Ramos (cell line): ENCODE results near the gene FBL.

Experiments
- in situ Hi-C: fragments of 300-500 bp; cut with MboI; formaldehyde crosslinking; loops from one replicate; pipeline ENCODE4 v1.14.3; 2022; ENCODE audit warnings: low sequenced_read_pairs; ENCODE audit not compliant: unreplicated experiment

FBL gene

DNA sequence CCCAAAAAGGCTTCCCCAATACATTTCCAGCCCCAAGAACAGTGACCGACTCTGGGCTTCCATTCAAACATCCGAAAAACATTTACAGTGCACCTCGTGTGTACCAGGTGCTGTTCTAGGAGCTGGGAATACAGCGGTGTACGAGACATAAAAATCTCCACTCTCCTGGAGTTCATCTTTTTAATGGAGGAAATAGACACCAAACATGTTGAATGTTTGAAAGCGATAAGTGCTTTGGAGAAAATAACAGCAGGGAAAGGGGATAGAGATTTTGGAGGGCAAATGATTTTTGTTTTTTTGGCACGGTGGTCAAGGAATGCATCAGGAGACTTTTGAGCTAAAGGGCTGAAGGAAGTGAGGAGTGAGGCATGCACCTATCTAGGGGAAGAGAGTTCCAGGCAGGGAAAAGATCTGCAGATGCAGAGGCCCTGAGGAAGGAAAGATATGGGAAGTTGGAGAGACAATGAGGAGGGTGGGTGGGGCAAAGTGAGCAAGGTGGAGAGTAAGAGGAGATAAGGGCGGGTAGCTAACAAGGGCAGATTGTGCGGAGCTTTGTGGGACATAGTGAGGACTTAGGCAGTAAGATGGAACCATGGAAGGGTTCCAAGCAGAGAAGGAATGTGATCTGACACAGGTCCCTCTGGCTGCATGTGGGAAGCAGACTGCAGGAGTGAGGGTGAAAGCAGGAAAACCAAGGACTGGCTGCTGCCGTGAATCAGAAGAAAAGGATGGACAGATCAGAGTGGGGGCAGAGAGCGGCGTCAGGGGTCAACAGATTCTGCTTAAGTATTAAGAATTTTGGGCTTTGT lies 703 bp upstream of the FBL start:
- in situ Hi-C loops = loop anchor here (25.0 kb wide), 1 partner anchor 410 kb away; the partner anchor contains the start of genes RPS16 and SUPT5H

DNA sequence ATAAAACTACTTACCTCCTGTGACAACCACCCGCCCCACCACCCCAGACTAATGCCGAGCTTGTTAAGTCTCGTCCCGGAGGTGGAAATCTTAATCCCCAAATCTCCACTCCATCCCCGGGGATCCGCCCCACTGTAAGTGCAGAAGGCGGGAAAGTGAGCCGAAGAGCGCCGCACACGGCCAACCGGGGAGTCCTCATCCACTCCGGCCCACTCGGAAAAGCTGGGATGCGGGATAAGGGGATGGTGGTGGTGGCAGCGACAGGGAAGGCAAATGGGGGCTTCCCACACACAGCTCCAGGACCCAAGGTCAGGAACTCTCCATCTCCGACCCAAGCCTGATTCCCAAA lies 621 bp downstream of the FBL start:
- in situ Hi-C loops = loop anchor here (25.0 kb wide), 1 partner anchor 408 kb away; the partner anchor contains the start of genes RPS16 and SUPT5H

DNA sequence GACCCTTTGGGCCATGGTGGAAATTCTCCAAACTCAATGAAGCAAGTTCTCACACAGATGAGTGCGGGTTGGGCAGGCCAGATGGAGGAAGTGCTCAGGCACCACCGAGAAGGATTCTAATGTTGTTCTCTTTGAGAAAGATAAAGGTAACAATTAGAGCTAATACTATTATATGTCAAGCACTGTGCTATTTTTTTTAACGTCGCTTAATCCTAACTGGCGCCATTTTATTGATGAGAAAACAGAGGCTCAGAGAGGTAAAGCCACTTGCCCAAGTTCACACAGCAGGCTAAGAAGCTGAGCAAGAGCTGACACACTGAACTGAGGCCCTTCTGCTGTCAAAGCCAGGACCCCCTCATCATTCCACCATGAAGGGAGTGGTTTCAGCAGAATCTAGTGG lies 1.0 kb downstream of the FBL start:
- in situ Hi-C loops = loop anchor here (25.0 kb wide), 1 partner anchor 408 kb away; the partner anchor contains the start of genes RPS16 and SUPT5H

DNA sequence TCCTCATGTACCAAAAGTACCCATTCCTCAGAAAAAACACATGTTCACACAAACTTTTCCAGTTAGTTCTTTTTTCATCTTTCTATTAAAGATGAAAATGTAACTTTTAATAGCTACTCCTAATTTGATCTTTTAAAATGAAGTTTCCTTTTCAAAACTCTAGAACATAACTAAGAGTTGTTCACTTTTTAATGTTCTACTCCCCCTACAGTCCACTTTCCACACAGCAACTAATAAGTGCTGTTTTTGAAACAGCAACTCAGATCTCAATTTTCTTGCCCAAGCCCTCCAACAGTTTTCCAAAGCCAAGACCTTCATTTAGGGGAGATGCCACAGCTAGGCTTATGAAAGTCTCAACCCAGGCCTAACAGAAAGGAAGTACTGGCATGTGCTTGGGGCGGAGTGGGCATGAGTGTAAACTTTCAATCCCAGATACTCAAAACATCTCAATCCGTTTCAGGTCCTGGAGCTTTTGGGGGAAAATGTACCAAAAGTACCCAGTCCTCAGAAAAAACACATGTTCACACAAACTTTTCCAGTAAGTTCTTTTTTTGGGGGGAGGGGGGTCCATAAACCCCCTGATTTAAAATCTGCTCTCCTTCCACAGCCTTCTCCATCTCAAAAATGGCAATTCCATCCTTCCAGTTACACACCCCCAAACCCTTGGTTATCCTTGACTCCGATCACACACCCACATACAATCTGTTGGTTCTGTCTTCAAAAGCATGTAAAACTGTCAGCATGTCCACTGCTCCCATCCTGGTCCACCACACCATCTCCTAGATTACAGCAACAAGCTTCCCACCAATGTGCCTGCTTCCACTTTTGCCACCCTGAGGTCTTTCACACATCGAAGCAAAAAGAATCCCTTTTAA lies 2.0 kb downstream of the FBL start:
- in situ Hi-C loops = loop anchor here (25.0 kb wide), 1 partner anchor 407 kb away; the partner anchor contains the start of genes RPS16 and SUPT5H

DNA sequence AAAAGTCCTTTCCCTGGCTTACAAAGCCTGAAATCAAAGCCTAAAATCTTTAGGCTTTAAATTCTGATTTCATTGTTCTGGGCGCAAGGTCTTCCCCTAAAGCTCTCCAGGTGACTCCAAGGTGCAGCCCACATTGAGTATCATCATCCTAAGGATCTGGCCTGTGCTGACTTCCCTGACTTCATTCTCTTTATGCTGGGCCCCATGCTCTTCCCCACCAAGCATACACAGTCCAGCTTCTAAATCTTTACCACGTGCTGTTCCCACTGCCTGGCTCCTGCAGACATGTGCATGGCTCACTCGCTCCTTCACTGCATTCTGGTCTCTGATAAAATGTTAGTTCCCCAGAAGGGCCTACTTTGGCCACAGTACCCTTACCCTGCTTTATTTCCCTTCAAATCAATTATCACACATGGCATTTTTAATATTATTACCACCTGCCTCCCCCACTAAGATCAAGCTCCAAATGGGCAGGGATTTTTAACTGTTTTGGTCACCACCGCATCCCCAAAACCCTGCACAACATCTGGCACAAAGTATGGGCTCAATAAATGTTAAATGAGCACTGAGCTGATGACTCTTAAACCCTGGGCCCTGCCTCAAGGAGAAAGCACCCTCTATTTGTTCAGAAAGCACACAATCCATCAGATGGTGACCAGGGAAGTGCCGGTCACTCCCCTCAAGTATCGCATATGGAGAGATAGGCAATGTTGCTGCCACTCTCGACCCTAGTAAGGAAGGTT lies 3.3 kb downstream of the FBL start:
- in situ Hi-C loops = loop anchor here (25.0 kb wide), 1 partner anchor 406 kb away; the partner anchor contains the start of genes RPS16 and SUPT5H

DNA sequence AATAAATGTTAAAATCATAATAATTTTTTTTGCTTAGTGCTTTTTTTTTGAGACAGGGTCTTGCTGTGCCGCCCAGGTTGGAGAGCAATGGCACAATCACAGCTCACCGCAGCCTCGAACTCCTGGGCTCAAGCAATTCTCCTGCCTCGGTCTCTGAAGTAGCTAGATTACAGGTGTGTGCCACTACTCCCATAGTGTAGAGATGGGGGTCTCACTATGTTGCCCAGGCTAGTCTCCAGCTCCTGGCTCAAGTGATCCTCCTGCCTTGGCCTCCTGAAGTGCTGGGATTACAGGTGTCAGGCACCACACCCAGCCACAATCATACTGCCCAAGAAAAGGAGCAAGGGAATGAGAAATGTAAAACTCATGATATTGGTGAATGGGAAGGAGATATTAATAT lies 5.1 kb downstream of the FBL start:
- in situ Hi-C loops = loop anchor here (25.0 kb wide), 1 partner anchor 404 kb away; the partner anchor contains the start of genes RPS16 and SUPT5H

DNA sequence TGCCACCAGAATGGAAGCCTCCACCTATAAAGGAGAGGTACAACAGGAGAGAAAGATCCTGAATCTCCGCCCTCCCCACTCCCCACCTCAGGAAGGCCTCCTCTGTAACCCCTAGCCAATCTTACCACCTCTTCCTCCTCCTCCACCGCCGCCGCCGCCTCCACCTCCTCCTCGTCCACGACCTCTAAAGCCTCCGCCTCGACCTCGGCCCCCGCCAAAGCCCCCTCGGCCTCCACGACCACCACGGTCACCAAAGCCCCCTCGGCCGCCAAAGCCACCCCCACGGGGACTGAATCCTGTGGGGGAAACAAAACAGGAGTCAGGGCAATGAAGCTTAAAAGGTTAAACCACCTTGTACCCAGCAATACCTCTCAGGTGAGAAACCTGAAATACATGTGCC lies 5.7 kb downstream of the FBL start:
- in situ Hi-C loops = loop anchor here (25.0 kb wide), 1 partner anchor 403 kb away; the partner anchor contains the start of genes RPS16 and SUPT5H

DNA sequence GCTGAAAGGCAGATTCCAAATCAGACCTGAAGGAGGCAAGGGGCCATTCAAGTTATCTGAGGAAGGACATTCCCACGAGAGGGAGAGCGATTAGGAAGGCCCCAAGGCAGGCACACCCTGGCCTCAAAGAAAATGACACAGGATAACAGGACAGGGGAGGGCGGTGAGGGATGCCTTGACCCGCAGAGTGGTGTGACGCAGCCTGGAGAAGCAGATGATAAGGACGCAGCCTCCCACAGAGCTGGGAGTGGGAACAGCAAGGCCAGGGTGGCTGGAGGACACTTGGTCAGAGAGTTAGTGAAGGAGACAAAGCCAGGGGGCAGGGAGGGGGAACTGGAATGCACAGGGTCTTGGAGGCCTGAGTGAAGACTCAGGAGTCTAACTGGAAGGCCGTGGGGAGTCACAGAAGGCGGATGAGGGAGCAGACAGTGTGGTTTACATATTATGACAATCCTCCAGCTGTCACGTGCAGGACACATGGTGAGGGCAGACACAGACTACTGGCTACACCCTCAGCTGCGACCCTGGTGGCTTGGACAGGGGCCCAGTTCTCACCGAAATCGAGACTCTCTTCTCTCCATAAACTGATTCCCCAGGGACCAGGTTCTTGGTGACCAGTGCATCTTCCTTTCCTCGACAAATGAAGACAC lies 6.4 kb downstream of the FBL start:
- in situ Hi-C loops = loop anchor here (25.0 kb wide), 1 partner anchor 403 kb away; the partner anchor contains the start of genes RPS16 and SUPT5H

DNA sequence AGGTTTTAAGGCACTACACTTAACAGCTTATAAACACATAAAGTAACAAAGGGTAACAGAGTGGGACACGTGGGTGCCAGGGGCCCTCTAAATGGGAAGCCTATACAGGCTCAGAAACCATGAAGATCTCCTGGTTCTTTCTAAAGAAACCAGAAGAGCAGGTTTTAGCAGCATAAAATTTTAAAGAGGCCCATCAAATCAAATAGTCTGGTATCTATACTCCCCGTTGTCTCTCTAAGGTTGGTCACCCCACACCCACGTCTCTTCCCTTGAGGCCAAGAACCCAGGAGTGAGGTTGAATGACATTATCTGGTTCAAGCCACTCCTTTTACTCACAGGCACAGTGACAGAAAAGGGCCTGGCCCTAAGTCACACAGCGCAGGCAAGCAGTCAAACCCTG lies 7.6 kb downstream of the FBL start:
- in situ Hi-C loops = loop anchor here (25.0 kb wide), 1 partner anchor 401 kb away; the partner anchor contains the start of genes RPS16 and SUPT5H

DNA sequence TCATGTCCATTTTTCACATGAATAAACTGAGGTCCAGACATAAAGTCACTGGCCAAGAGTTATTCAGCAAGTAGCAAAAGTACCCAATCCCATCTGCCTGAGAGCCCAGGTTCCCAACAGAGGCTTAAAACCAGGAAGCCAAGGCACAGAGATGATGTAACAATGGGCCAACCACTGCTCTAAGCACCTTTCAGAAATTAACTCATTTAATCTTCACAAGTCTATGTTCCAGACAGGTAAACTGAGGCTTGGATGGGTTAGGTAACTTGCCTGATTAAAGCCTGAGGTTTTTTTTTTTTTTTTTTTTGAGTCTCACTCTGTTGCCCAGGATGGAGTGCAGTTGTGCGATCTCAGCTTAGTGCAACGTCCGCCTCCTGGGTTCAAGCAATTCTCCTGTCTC lies 8.2 kb downstream of the FBL start:
- in situ Hi-C loops = loop anchor here (25.0 kb wide), 1 partner anchor 401 kb away; the partner anchor contains the start of genes RPS16 and SUPT5H

DNA sequence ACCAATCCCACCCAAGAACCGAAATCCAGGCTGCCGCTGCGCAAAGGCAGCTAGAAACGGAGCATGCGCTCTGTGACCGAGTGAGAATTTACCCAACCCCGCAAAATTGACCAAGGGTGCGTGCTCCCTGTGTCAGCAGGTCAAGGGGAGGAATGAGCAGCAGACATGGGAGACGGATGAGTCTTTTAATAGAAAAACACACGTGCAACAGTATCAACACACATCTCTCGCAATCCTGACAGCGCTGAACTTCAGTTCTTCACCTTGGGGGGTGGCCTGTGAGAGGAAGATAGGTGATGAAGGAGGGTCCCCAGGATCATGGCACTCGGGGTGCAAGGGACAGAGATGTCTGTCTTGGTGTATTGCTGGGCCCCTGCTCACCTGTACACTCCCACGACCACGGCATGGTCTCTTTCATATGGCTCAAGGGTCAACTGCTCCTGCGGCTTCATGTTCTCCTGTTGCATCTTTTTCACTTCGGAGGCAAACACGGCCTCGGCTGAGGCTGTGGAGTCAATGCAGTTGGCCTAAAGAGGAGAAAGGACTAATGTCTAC lies 11.8 kb downstream of the FBL start:
- in situ Hi-C loops = loop anchor here (25.0 kb wide), 1 partner anchor 397 kb away; the partner anchor contains the start of genes RPS16 and SUPT5H

DNA sequence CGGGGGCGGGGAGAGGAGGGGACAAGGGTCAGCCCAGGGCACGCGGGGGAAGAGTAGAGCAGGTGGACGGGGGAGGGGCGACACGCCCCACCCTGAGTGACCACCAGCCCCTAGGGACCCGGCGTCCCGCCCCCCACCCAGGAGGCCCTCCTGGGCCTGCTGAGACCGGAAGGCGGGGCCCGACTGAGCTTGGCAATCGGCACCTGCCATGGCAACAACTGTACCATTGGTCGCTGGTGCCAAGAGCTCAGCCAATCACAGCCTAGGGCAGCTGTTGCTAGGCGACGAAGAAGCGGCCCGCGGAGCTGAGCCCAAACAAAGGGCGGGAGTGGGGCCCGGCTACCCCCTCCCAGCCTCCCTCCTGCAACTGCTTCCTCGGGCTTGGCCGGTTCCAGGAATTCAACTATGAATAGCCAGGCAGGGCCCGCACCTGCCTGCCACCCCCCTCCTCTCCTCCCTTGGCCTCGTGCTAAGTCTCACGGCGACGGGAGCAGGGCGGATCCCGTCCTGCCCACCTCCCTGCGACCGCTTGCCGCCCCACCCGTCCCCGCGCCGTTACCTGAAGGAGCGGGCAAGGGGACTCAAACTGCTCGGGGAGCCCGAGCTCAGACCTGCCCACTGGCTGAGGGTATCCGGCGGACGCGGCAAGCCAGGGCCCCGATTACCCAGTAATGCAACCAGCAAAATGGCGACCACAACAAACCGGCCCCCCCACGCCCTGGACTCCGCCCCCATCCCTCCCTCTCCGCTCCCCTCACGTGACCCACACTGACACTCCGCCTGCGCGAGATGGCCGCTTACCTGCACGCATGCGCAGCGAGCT lies 12.5 kb downstream of the FBL start, which contains the start of gene DYRK1B:
Gene DYRK1B, minus strand, starts transcription at position 699 of the 823 bp plus-strand sequence. CDS start 2,295 bp downstream, outside the sequence.
- in situ Hi-C loops = loop anchor here (25.0 kb wide), 1 partner anchor 396 kb away; the partner anchor contains the start of genes RPS16 and SUPT5H

DNA sequence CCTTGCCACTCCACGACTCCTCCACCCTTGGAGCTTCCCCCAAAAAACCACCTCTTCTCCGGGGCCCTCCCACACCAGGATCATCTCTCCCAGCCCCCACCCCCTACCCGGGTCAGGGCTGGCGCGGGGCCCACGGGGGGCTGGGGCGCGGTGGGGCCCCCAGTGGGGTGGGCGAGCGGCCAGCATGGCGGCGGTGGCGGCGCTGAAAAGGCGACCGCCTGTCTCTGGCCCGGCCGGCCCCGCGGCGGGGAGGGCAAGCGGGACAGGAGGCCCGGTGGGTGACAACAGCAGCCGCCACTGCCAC lies 13.1 kb downstream of the FBL start:
- in situ Hi-C loops = loop anchor here (25.0 kb wide), 1 partner anchor 396 kb away; the partner anchor contains the start of genes RPS16 and SUPT5H

DNA sequence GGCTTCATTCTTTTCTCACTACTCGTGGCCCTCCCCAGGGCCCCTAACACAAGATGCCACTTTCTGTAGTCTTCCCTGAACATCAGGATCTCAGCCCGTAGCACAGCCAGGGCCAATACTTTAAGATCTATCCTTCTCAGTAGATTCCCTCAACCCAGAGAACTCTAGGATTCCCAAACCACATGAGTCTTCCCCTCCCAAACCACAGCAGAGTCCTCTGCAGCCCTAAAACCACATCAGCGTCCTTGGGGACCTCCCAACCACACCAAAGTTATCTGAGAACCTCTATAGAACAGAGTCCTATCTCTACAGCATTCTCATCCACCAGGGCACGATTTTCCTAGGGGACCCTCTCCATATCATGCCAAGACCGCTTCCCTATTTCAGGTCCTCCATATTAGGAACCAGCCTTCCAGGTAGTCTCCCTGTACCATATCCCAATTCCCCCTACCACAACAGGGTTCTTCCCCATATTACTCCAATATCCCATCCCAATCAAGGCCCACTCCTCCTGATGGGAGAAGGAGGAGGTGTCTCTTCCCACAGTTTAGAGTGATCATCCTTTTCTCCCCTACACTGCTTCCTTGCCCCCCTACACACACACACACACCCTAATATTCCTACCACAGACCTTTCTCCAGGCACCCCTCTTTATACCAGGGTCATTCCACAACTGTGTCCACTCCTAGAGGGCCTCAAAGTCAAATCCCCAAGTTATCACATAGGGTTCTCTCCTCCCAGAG lies 13.7 kb downstream of the FBL start:
- in situ Hi-C loops = loop anchor here (25.0 kb wide), 1 partner anchor 395 kb away; the partner anchor contains the start of genes RPS16 and SUPT5H

DNA sequence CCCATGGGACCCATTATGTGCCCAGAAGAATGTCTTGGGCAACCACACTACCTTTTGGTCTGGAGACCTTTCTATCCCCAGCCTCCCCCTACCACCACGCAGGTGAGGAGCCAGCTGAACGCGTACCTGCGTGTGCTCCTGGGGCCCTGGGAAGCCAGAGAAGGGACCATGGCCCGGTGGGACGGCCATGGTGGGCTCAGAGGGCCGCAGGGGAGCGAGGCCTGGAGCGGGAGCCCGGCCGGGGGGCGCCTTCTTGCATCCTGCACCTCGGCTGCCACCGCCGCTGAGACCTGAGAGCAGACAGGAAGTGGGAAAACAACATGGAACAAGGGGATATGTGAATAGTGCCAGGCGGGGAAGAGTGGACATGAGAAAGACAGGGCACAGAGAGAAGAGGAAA lies 14.5 kb downstream of the FBL start:
- in situ Hi-C loops = loop anchor here (25.0 kb wide), 1 partner anchor 394 kb away; the partner anchor contains the start of genes RPS16 and SUPT5H

DNA sequence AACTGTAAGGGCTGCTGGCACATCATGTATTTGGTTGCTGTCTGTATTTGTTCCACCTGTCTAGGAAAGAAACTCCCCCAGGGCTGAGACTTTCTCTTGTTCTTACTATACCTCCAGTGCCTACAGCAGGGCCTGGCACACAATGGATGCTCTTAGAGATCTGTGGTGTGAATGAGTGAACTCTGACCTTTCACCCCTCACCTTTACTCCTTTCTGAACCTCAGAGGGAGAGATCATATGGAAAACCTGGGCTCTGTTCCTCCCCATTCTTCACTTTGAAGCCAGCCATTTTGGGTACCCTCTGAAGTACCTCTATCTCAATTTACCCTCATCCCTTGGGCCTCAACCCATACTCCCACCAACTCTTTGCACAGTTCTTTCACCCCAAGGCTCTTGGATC lies 15.3 kb downstream of the FBL start:
- in situ Hi-C loops = loop anchor here (25.0 kb wide), 1 partner anchor 394 kb away; the partner anchor contains the start of genes RPS16 and SUPT5H

DNA sequence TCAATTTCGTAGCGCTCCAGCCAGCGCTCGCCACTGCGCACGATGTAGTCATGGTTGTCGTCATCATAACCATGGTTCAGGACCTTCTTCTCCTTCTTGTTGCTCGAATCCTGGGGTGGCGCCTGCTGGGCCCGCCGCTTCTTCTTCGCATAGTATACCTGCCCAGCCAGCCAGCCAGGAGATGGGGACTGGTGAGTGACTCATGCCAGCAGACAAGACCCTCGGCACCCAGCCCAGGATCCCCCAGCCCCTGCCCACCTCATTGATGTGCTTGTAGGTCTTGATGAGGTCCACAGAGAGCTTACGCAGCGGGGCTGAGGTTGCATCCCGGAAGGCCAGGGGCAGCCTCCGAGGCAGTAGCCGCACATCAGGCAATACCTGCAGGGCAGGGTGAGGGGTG lies 15.8 kb downstream of the FBL start:
- in situ Hi-C loops = loop anchor here (25.0 kb wide), 1 partner anchor 393 kb away; the partner anchor contains the start of genes RPS16 and SUPT5H
